HEK293T (cell line): ENCODE data around the gene SENP8.
A peak's percentile ranks its signal among the peaks of the same experiment; 100 is the strongest.
"Not testable (repeated sequence)": the region's sequence is repeated elsewhere in the genome, so short reads cannot be mapped to it uniquely, and the experiment has no call there.

Source experiments
- CTCF ChIA-PET: fragments of 350-600 bp; formaldehyde crosslinking; extraction: SDS; loops from one replicate; lab custom pipeline; 2021; ENCODE audit warnings: antibody characterized with exemption, inconsistent platforms; lab: Yijun Ruan, JAX
- POLR2A ChIA-PET: fragments of 350-600 bp; formaldehyde crosslinking; extraction: SDS; loops from one replicate; lab custom pipeline; 2020; ENCODE audit warnings: antibody characterized with exemption, inconsistent platforms; lab: Yijun Ruan, JAX
- DNase-seq: peaks from one replicate; pipeline ENCODE4 v3.0.0; 2012; ENCODE audit warnings: mixed read lengths; ENCODE audit errors: extremely low spot score
- ARNT ChIP-seq: fragments of 450-650 bp; IDR thresholded peaks from 2 replicates; pipeline ENCODE4 v1.6.1; 2017; ENCODE audit warnings: mild to moderate bottlenecking
- BHLHE40 ChIP-seq: fragments of 450-650 bp; IDR thresholded peaks from 2 replicates; pipeline ENCODE4 v1.6.1; 2016; ENCODE audit warnings: mild to moderate bottlenecking, moderate library complexity, borderline replicate concordance
- CTBP1 ChIP-seq: fragments of 450-650 bp; IDR thresholded peaks from 2 replicates; pipeline ENCODE4 v1.6.1; 2016; ENCODE audit warnings: borderline replicate concordance
- ELF4 ChIP-seq: fragments of 450-650 bp; IDR thresholded peaks from 2 replicates; pipeline ENCODE4 v1.6.1; 2017; ENCODE audit warnings: antibody characterized with exemption
- FOXA1 ChIP-seq: fragments of 450-650 bp; IDR thresholded peaks from 2 replicates; pipeline ENCODE4 v1.6.1; 2016; ENCODE audit warnings: mild to moderate bottlenecking
- FOXK2 ChIP-seq: fragments of 450-650 bp; IDR thresholded peaks from 2 replicates; pipeline ENCODE4 v1.6.1; 2016; ENCODE audit warnings: mild to moderate bottlenecking
- FOXM1 ChIP-seq: fragments of 450-650 bp; IDR thresholded peaks from 2 replicates; pipeline ENCODE4 v1.6.1; 2017; ENCODE audit warnings: mild to moderate bottlenecking, borderline replicate concordance
- HDGF ChIP-seq: fragments of 450-650 bp; IDR thresholded peaks from 2 replicates; pipeline ENCODE4 v1.6.1; 2017; ENCODE audit warnings: antibody characterized with exemption, borderline replicate concordance
- L3MBTL2 ChIP-seq: fragments of 450-650 bp; conservative IDR thresholded peaks from 2 replicates; pipeline ENCODE4 v1.6.1; 2016; ENCODE audit warnings: mild to moderate bottlenecking
- LEF1 ChIP-seq: fragments of 450-650 bp; IDR thresholded peaks from 2 replicates; pipeline ENCODE4 v1.6.1; 2017; ENCODE audit warnings: mild to moderate bottlenecking, borderline replicate concordance
- NFRKB ChIP-seq: fragments of 450-650 bp; IDR thresholded peaks from 2 replicates; pipeline ENCODE4 v1.6.1; 2016; ENCODE audit warnings: mild to moderate bottlenecking, moderate library complexity
- SP1 ChIP-seq: fragments of 450-650 bp; IDR thresholded peaks from 2 replicates; pipeline ENCODE4 v1.6.1; 2017
- SUZ12 ChIP-seq: fragments of 450-650 bp; IDR thresholded peaks from 2 replicates; pipeline ENCODE4 v1.6.1; 2016; ENCODE audit warnings: mild to moderate bottlenecking
- TARDBP ChIP-seq: fragments of 450-650 bp; IDR thresholded peaks from 2 replicates; pipeline ENCODE4 v1.6.1; 2016
- ZNF384 ChIP-seq: fragments of 450-650 bp; IDR thresholded peaks from 2 replicates; pipeline ENCODE4 v1.6.1; 2016
- TF ChIP-seq, protein P1 (sequence below): fragments of 450-650 bp; IDR thresholded peaks from 2 replicates; pipeline ENCODE4 v1.6.1; 2016

SENP8 gene

DNA sequence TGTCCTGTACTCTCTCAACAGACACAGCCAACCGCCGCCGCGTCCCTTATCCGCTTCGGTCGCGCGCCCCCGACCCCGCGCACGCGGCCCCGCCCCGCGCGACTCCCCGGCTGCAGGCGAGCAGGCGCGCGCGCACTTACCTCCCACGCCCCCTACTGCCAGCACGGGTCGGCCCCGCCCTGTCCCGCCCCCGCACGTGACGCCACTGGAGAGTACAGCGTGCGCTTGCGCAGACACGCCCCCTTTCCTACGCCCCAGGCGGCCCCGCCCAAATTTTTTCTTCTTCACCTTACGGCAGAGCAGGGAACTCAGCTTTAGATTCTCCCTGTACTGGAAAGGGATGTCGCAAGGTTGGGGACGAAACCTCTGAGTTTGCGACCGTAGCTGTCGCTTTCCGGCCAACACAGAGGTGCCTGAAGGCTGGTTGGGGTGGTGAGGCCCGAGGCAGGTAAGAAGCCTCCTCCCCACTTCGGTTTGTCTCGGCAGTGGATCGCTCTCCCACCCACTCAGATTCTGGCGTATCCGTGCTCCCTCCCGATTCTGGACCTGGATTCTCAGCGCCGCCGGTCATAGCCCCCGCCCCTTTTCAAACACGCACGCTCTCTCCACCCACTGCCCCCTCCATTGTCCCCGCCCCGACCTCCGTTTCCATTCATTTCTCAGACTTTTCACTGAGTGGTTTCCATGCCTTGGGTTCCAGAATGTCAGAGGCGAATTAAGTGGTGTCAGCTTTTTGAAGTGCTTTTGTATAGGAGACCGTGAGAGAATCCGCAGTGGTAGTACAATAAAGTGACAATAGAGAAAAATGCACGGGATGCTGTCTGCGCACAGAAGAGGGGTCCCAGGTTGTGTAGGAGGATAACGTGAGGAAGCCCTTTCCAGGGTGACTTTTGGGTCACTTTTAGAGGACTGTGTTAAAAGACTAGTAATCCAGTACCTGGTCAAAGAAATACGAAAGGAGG is at the start of gene SENP8, which contains the start of gene MYO9A:
Gene SENP8, plus strand, starts transcription at position 387 of the 962 bp plus-strand sequence. CDS start 21,221 bp downstream, outside the sequence.
Gene MYO9A, minus strand, starts transcription at position 134 of the 962 bp plus-strand sequence. CDS start 71,587 bp downstream, outside the sequence.
- TF ChIP-seq SP1 (peak; percentile 85), FOXA1 (no peak)
- TF ChIP-seq, protein P1, sequence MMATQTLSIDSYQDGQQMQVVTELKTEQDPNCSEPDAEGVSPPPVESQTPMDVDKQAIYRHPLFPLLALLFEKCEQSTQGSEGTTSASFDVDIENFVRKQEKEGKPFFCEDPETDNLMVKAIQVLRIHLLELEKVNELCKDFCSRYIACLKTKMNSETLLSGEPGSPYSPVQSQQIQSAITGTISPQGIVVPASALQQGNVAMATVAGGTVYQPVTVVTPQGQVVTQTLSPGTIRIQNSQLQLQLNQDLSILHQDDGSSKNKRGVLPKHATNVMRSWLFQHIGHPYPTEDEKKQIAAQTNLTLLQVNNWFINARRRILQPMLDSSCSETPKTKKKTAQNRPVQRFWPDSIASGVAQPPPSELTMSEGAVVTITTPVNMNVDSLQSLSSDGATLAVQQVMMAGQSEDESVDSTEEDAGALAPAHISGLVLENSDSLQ: 0 out of 2 replicates have a peak, but pooled peaks have one; percentile 11
- POLR2A ChIA-PET: interaction anchor here (0.6 to 2.3 kb wide), 19 partner anchors 9 to 1948 kb away, joined by 3 to 18 read pairs (median 3); partner anchors contain the start of gene PKM
- peak; percentile 97 for DNase-seq
- CTCF ChIA-PET: interaction anchor here (0.5 to 0.6 kb wide), 2 partner anchors 364 to 875 kb away, joined by 3 read pairs; no protein-coding TSS in a partner anchor

DNA sequence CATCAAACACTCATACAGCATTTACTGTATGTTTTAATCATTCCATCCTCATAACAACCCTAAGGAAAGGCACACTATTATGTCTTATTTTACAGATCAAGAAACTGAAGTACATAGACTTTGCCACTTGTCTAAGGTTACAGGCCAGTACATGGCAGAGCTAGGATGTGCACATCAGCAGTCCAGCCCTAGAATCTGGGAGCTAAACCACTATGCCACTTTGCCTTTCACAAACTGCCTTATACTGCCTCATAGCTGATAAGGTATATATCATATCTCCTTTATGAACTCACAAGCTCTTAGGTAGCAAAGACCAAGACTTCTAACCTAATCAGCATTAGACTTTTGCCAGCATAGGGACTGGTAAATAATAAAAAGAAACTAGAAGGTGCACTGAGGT is 49.3 kb upstream of the SENP8 start:
- no peak for TF ChIP-seq ELF4
- TF ChIP-seq TARDBP: no peak
- TF ChIP-seq NFRKB: no peak
- no peak for TF ChIP-seq FOXK2
- no peak for TF ChIP-seq LEF1
- TF ChIP-seq SP1: no peak
- no peak for TF ChIP-seq CTBP1
- no peak for TF ChIP-seq ARNT
- TF ChIP-seq FOXM1: no peak
- no peak for TF ChIP-seq L3MBTL2
- ChIA-PET POLR2A (no interaction called here), CTCF (no interaction called here)
- no peak for DNase-seq

DNA sequence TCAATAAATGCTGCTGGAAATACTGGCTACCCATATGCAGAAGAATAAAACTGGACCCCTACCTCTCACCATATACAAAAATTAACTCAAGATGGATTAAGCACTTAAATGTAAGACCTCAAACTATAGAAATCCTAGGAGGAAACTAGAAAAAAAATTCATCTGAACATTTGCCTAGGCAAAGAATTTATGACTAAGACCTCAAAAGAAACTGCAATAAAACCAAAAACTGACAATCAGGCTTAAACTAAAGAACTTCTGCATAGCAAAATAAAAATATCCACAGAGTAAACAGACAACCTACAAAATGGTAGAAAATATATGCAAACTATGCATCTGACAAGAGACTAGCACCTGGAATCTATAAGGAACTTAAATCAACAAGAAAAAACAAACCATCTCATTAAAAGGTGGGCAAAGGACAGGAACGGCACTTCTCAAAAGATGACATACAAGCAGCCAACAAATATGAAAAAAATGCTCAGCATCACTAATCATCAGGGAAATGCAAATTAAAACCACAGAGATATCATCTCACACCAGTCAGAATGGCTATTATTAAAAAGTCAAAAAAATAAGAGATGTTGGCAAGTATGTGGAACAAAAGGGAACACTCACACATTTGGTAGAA is 47.3 kb upstream of the SENP8 start:
- DNase-seq: no peak
- ChIA-PET POLR2A (no interaction called here), CTCF (no interaction called here)
- no peak for TF ChIP-seq FOXM1
- TF ChIP-seq ZNF384: no peak
- no peak for TF ChIP-seq ARNT
- no peak for TF ChIP-seq CTBP1
- TF ChIP-seq L3MBTL2: no peak
- TF ChIP-seq FOXA1: no peak
- TF ChIP-seq SP1: no peak
- TF ChIP-seq ELF4: no peak
- no peak for TF ChIP-seq SUZ12
- no peak for TF ChIP-seq BHLHE40
- no peak for TF ChIP-seq TARDBP
- no peak for TF ChIP-seq HDGF
- TF ChIP-seq FOXK2: no peak
- no peak for TF ChIP-seq LEF1

DNA sequence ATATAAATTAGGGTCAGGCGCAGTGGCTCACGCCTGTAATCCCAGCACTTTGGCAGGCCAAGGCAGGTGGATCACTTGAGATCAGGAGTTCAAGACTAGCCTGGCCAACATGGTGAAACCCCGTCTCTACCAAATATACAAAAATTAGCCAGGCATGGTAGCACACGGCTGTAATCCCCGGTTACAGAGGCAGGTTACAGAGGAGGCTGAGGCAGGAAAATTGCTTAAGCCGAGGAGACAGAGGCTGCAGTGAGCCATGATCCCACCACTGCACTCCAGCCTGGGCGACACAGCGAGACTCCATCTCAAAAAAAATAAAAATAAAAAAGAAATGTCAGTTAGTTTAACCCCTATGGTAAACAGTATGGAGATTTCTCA is 46.8 kb upstream of the SENP8 start:
- CTCF ChIA-PET, POLR2A ChIA-PET, DNase-seq: not testable (repeated sequence)

DNA sequence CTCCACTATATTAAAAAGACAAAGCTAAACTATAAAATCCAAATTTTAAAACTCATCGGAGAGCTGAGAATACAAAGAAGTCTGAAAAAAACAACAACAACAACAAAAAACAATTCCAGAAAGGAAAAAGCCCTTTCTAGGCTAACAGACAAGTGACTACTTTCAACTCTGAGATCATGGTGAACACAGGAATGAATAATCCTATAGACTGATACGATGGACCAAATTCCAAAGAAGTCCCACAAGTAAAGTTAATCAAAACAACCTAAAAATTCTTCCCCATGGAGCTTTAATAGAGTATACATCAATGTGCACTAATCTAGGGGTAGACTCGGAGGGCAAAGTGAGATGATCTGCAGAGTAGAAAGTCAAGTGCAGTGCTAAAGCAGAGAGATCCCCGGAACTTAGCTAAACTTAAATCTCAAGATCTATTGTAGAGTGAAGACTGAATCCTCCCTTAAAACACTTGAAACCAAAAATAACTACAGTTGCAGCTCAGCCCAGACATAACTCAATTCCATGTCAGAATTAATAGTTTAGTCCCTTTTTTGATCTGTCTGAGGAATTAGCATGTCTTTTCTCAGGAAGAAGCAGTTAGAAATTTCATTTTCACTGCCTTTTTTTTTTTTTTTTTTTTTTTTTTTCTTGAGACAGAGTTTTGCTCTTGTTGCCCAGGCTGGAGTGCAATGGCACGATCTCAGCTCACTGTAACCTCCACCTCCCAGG is 43.7 kb upstream of the SENP8 start:
- CTCF ChIA-PET: no interaction called here
- TF ChIP-seq ARNT (no peak), ELF4 (no peak), ZNF384 (0 out of 2 replicates have a peak, but pooled peaks have one; percentile 27)
- no peak for DNase-seq
- POLR2A ChIA-PET: interaction anchor here (0.5 kb wide), 1 partner anchor 207 kb away, joined by 3 read pairs; no protein-coding TSS in a partner anchor

DNA sequence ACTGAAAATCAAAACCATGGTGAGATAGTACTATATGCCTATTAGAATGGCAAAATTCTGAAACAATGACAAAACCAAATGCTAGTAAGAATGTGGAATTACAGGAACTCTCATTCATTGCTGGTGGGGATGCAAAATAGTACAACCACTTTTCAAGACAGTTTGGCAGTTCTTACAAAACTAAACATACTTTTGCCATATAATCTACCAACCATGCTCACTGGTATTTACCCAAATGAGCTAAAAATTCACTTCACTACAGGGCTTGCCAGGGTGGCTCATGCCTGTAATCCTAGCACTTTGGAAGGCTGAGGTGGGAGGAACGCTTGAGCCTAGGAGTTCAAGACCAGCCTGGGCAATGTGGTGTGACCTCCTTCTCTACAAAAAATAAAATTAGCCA is 40.3 kb upstream of the SENP8 start:
- no peak for TF ChIP-seq L3MBTL2
- DNase-seq: no peak
- POLR2A ChIA-PET: no interaction called here
- CTCF ChIA-PET: no interaction called here

DNA sequence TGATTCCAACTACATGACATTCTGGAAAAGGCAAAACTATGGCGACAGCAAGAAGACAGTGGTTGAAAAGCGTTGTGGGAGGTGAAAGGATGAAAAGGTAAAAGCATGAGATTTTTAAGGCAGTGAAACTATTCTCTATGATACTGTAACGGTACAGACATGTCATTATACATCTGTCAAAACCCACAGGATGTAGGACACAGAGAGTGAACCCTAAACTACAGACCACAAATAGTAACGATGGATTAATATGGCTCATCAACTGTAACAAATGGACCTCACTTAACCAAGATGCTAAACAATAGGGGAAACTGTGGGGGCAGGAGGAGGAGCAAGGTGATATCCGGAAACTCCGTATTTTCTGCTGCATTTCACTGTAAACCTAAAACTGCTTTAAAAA is 39.3 kb upstream of the SENP8 start:
- POLR2A ChIA-PET: no interaction called here
- CTCF ChIA-PET: no interaction called here
- DNase-seq: no peak
- no peak for TF ChIP-seq L3MBTL2
- no peak for TF ChIP-seq ELF4
- no peak for TF ChIP-seq FOXK2
- TF ChIP-seq, protein P1: no peak
- no peak for TF ChIP-seq SP1
- TF ChIP-seq FOXM1: no peak
- no peak for TF ChIP-seq FOXA1
- no peak for TF ChIP-seq ARNT
- no peak for TF ChIP-seq BHLHE40
- no peak for TF ChIP-seq CTBP1
- TF ChIP-seq HDGF: no peak
- no peak for TF ChIP-seq ZNF384
- no peak for TF ChIP-seq NFRKB
- TF ChIP-seq TARDBP: no peak
- TF ChIP-seq LEF1: no peak
- no peak for TF ChIP-seq SUZ12
